OCI-LY1 (cell line): ENCODE measurements around the gene PDE6A.

Experiments used
- CTCF ChIP-seq: fragments of 200-600 bp; sonication (generic), shearing (Covaris generic); IDR thresholded peaks from 2 replicates; pipeline ENCODE4 v1.5.1; 2017; ENCODE audit warnings: mild to moderate bottlenecking, antibody characterized with exemption, low read length, moderate library complexity, mixed read lengths
- EZH2 ChIP-seq: fragments of 200-600 bp; sonication (generic), shearing (Covaris generic); IDR thresholded peaks from 2 replicates; pipeline ENCODE4 v1.8.0; 2017; ENCODE audit warnings: borderline replicate concordance, mixed run types, mild to moderate bottlenecking, antibody characterized with exemption, low read length, moderate library complexity, mixed read lengths

DNA sequence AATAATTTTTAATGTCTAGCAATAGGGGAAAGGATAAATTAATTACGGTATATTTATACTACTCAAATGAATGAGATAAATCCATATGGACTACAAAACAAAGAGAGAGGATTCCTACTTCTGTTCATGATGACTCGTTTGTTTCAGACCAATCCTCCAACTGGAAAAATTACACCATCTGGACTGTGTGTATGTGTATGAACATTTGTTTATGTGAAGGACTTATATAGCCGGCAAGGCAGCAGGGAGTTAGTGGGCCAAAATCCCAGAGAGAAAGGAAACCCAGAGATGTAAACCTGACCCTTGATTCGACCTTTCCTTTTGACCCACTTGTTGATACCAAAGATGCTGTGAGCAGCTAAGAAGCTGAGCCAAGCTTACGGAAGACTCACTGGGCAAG lies 20.1 kb downstream of the PDE6A start:
- TF ChIP-seq CTCF (no peak), EZH2 (no peak)
